SJSA1 (cell line): ENCODE results near the gene RPS6KA2. TPM values are rescaled to one million over a fixed set of nuclear protein-coding genes. Genes with fewer than 3 reads are reported as not detected.

Experiments
- DNase-seq, 2 experiments: peaks; one replicate each; pipeline ENCODE4 v3.0.0-alpha.2; 2015 to 2020; ENCODE audit warnings: low spot score in 2 of 2, low read depth in 1 of 2
- H3K27ac ChIP-seq: fragments of 250-450 bp; sonication (Bioruptor Pico); 2 replicates; pipeline ENCODE4 v1.5.1; 2020; ENCODE audit warnings: mild to moderate bottlenecking, moderate library complexity
- H3K27me3 ChIP-seq: fragments of 250-450 bp; sonication (Bioruptor Pico); replicated peaks from 2 replicates; pipeline ENCODE4 v1.5.1; 2020; ENCODE audit warnings: mild to moderate bottlenecking, moderate library complexity
- H3K36me3 ChIP-seq: fragments of 250-450 bp; sonication (Bioruptor Pico); 2 replicates; pipeline ENCODE4 v1.5.1; 2020; ENCODE audit warnings: mild to moderate bottlenecking
- H3K4me1 ChIP-seq: fragments of 250-450 bp; sonication (Bioruptor Pico); replicated peaks from 2 replicates; pipeline ENCODE4 v1.6.1; 2021; ENCODE audit warnings: mild to moderate bottlenecking
- H3K4me3 ChIP-seq: fragments of 250-450 bp; sonication (Bioruptor Pico); 2 replicates; pipeline ENCODE4 v1.5.1; 2020; ENCODE audit warnings: mild to moderate bottlenecking
- H3K9me3 ChIP-seq: fragments of 250-450 bp; sonication (Bioruptor Pico); replicated peaks from 2 replicates; pipeline ENCODE4 v1.5.1; 2020; ENCODE audit warnings: mild to moderate bottlenecking
- total RNA-seq: library from RNA; depleted of rRNA; stranded (reverse); fragments of >200 nt; shearing (Covaris generic); gene quantifications from 2 replicates; pipeline ENCODE4 v1.2.3, GENCODE V29; 2014

The RPS6KA2 gene
- total RNA-seq, 1 experiment from 2014 or later, result 16.2 TPM

DNA sequence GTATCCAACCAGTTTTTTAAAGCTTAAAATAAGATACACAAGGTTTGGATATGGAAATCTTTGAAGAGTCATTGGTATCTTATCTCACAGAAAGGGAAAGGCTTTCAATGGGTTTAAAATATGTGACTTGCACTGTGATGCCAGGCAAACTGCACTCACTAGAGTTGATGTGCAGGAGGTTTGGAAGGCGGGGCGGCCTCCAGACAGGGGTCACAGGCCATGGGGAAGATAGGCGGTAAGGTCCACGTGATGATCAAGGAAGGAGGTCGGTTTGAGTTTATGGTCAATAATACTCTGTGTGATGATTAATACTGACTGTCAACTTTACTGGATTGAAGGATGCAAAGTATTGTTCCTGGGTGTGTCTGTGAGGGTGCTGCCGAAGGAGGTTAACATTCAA, 31.1 kb downstream of the RPS6KA2 start:
- H3K27ac ChIP-seq, result peak overlapping the region; percentile 89
- H3K4me3 ChIP-seq, result no peak overlapping the region
- H3K27me3 ChIP-seq, result no peaks in the 10 kb centered on the region
- no peak for DNase-seq
- H3K4me1 ChIP-seq, result peaks cover 47% of the 10 kb centered on the region
- peaks cover 2% of the 10 kb centered on the region; the same call in 1 of the 2 replicates for H3K36me3 ChIP-seq
- H3K9me3 ChIP-seq, result no peaks in the 10 kb centered on the region

DNA sequence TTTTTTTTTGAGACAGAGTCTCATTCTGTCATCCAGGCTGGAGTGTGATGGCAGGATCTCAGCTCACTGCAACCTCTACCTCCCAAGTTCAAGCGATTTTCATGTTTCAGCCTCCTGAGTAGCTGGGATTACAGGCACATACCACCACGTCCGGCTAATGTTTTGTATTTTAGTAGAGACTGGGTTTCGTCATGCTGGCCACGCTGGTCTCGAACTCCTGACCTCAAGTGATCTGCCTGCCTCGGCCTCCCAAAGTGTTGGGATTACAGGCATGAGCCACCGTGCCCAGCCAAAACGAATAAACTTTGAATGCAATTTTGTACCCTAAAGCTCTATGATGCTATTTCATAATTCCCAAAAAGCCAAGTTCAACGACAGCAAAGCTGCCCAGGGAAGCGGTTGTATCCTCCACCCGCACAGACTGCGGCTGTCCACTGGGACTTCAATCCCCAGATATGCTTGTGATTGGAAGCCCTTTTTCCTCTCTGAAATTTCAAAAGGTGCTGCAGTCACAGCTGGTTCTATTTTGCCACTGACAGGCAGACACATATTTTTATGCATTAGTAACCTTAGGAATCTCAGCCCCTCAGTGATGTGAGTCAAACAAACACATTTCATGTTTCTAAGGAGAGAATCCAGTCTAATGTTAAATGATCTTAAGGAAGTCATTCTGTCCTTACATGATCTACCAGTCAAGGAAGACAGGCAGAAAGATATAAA, 31.8 kb downstream of the RPS6KA2 start:
- DNase-seq, result peak; percentile 65 to 82
- Histone ChIP-seq H3K36me3 (no peaks in the 10 kb centered on the region), H3K27me3 (no peaks in the 10 kb centered on the region), H3K4me3 (no peak overlapping the region), H3K4me1 (peaks cover 47% of the 10 kb centered on the region), H3K27ac (peak overlapping the region; percentile 89), H3K9me3 (no peaks in the 10 kb centered on the region)

DNA sequence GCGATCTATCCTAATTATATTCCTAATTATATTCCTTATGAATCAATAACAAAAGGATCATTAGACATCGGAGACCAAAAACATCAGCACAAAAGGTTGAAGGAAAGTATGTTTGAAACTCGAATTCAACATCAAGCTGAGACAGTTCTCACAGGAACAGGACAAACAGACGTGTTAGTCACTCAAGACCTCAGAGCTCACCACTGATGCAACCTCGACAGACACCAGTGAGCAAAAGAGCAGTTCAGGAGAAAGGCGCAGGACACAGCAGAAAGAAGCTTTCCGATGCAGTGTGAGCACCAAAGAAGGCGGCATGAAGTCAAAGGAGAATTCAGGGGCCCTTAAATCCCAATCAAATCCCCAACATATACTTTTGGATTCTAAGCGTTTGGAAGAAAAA, 34.2 kb downstream of the RPS6KA2 start:
- no peaks in the 10 kb centered on the region for H3K9me3 ChIP-seq
- no peak overlapping the region for H3K27ac ChIP-seq
- H3K4me3 ChIP-seq, result no peak overlapping the region
- H3K27me3 ChIP-seq, result no peaks in the 10 kb centered on the region
- no peaks in the 10 kb centered on the region for H3K36me3 ChIP-seq
- no peak for DNase-seq
- H3K4me1 ChIP-seq, result peaks cover 49% of the 10 kb centered on the region

DNA sequence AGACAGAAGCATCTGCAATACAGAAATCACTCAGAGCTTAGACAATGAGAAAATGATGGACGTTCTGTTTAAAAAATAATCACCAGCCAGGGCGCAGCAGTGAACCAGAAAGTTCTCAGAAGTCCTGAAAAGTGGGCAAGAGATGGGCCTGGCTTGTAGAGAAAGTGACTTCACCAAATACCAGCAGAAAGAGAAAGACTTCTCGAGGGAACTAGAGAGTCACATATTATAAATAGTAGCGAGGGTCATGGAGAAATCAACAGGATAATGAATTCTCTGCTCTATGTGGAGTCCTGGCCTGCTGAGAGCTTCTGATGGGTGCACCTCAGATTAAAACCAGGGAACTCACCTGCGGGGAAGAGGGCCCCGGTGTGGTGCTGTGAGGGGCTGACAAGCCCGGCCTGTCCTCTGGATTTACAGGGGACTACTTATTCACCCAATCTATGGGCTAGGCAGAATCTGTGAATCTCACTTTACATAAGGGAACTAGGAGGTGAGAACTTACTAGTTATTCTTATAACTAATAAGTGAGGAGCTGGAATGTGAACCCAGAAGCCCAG, 35.0 kb downstream of the RPS6KA2 start:
- Histone ChIP-seq H3K27ac (no peak overlapping the region), H3K9me3 (no peaks in the 10 kb centered on the region), H3K4me3 (no peak overlapping the region), H3K4me1 (peaks cover 42% of the 10 kb centered on the region), H3K27me3 (no peaks in the 10 kb centered on the region), H3K36me3 (no peaks in the 10 kb centered on the region)
- no peak for DNase-seq

DNA sequence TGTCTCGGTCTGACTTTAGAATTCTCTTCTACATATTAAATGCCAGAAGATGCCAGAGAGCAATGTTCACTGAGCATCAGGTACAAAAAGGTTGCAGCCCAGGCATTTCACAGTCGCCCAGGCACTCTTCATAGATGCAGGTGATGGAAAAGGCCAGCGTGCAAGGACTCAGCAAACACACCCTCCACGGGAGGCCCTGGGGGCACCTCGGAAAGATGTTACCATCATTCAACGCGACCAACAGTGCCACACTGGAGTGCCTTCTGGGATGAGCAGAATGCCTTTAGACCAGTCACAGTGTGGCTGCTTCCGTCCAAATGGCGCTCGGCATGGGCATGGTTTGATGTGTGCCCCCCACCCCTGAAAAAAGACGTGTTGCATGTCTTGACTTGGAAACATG, 36.0 kb downstream of the RPS6KA2 start:
- no peak for DNase-seq
- no peak overlapping the region for H3K4me3 ChIP-seq
- H3K4me1 ChIP-seq, result peaks cover 34% of the 10 kb centered on the region
- H3K9me3 ChIP-seq, result no peaks in the 10 kb centered on the region
- no peak overlapping the region for H3K27ac ChIP-seq
- no peaks in the 10 kb centered on the region for H3K27me3 ChIP-seq
- no peaks in the 10 kb centered on the region for H3K36me3 ChIP-seq

DNA sequence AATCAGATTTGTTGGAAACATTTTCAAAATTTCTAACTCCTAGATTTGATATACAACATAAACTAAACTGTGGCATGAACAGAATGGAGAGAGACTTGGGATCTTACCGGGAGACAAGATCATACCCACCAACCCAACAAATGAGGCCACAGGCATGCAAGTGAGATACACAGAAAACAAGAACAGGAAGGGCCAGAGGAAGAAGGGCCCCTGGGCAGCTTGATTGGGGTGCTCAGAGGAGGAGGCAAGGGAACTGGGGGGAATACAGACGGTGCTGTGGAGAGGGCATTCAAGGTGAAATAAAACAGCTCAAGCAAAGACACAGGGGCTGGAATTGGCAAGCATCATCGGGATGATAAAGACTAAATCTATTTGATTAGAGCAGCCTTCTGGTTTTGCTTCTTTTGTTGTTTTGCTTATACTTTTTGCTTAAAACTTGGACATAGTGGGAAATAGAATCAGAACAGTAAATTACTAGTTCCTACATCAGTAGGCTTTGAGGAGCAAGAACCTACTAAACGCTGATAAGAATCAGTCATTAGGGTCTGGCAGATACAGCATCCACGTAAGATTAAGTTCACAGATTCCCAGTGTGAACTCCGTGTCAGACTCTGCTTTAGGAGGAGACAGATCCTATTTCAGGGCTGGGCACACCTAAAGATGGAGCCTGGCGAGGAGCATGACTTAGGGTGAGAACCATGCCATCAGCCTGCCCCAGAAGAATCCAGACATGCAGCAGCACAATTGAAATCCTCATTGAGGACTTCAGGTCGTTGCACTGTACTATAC, 37.1 kb downstream of the RPS6KA2 start:
- Histone ChIP-seq H3K4me1 (peaks cover 24% of the 10 kb centered on the region), H3K27me3 (no peaks in the 10 kb centered on the region), H3K36me3 (no peaks in the 10 kb centered on the region), H3K9me3 (no peaks in the 10 kb centered on the region), H3K4me3 (no peak overlapping the region), H3K27ac (no peak overlapping the region)
- no peak for DNase-seq

DNA sequence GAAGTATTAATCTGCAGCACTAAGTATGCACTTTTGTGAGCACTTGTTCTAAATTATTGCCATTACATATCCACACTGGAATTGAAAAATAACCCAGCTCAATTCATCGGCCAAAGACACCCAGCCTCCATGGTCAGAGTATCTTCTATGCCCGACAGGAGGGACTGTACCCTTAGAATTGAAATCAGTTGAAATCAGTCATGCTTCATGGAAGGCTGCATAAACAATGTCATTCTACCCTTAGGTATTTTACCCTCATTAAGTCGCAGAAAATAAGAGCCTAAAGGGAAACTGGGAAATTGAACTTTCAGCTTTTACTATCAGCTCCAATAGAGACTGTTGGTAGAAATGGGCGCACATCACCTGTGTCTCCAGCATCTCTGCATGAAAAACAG, 37.7 kb downstream of the RPS6KA2 start:
- H3K27me3 ChIP-seq, result no peaks in the 10 kb centered on the region
- H3K36me3 ChIP-seq, result no peaks in the 10 kb centered on the region
- no peak overlapping the region for H3K27ac ChIP-seq
- H3K4me3 ChIP-seq, result no peak overlapping the region
- H3K4me1 ChIP-seq, result peaks cover 17% of the 10 kb centered on the region
- no peak for DNase-seq
- H3K9me3 ChIP-seq, result no peaks in the 10 kb centered on the region

DNA sequence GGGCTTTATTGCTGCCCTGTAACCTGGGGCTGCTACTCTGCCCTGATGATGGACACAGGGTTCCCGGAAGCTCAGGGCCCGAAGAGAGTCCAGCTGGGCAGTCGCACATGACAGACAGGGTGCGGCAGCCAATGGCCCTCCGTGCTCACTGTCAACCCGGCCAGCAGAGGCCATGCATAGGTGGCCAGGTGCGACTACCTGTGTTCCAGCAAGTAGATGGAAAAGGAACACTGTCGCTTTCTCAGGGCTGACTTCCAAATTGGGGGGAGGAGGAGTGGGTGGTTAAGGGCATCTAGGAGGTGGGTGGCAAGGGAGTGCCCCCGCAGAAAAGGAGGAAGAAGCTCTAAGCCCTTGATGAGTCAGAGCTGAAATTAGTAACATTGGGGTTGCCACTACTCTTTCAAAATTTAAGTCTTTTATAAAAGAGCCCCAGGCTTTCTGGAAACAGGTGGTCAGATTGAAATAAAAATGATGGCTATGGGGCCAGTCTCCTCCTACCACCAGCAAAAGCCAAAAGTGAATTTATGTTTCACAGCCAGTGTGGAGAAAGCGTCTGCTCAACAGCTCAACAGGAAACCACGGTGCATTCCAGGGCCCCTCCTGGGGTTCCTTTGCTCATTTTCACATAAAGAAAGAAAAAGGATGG, 38.2 kb downstream of the RPS6KA2 start:
- peaks cover 17% of the 10 kb centered on the region for H3K4me1 ChIP-seq
- DNase-seq, result no peak
- no peaks in the 10 kb centered on the region for H3K27me3 ChIP-seq
- no peaks in the 10 kb centered on the region for H3K36me3 ChIP-seq
- H3K4me3 ChIP-seq, result no peak overlapping the region
- H3K27ac ChIP-seq, result no peak overlapping the region
- H3K9me3 ChIP-seq, result no peaks in the 10 kb centered on the region

DNA sequence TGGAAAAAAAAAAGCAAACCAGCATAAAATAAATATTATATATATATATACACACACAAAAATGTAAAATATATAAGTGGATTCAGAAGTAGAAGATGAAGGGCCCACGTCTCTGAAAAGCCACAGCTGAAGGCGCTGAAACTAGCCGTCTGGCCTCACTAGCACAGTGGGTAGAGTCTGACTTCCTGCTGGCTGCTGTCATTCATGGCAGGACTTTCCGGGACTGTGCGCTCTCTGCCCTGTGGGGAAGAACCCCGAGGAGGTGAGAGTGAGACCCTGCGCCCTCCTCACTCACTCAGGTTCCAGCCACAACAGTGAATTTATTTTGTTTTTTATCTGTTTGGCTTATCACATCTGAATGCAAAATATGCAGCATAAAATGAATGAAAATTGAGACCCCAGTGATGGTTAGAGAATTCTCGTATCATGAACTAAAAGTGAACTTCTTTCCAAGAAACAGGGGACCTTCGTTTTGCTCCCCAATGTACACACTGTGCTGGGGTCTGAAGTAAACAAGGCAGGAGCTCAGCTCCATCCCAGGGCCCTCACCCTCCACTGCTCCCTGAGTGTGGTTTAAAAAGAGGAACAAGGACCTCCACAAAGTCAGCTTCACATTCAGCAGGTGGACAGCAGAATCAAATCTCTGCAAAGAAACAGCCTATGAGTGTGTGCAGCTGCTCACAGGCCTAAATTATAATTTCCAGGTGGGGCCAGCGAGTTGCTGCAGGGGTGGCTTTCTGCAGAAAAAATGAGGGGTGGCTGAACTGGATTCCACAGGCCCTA, 39.2 kb downstream of the RPS6KA2 start:
- no peak for DNase-seq
- no peak overlapping the region for H3K4me3 ChIP-seq
- no peaks in the 10 kb centered on the region for H3K27me3 ChIP-seq
- H3K4me1 ChIP-seq, result peaks cover 17% of the 10 kb centered on the region
- no peaks in the 10 kb centered on the region for H3K36me3 ChIP-seq
- H3K27ac ChIP-seq, result no peak overlapping the region
- no peaks in the 10 kb centered on the region for H3K9me3 ChIP-seq

DNA sequence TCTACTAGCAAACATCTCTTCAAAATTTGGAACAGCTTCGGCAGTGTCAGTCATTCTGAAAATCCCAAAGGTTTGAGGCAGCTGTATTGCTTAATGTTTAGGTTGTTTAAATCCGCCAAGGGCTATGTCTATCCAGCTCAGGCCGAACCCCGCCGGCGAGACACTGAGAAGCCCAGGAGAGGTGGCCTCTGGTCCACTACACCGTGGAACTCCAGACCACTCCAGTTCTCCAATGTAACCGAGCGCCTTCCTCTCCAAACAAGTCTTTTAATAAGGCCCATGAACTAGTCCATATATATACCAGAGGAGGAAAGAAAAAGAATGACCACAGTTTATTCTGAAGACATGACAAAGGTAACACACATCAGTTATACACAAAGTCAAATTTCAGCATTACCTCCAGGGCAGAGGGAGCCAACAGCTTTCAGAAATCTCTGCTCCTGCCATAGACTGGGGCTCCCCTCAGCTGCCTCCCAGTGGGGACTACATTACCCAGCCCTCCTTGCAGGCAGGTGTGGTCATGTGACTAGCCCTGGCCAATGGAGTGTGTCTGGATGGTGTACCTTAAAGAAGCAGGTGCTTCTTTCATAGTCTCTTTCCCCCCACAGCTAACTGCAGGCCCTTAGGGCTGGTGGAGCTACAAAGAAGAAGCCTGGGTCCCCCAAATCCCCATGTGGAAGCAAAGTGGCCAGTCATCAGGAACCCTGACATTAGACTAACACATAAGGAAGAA, 40.5 kb downstream of the RPS6KA2 start, which contains the start of gene RAMACL:
Gene RAMACL, minus strand, starts transcription at position 255 of the 733 bp plus-strand sequence. Its CDS starts 201 bp downstream, at position 54.
- no peaks in the 10 kb centered on the region for H3K9me3 ChIP-seq
- H3K27ac ChIP-seq, result no peak within 1 kb of the TSS
- DNase-seq, result no peak
- H3K27me3 ChIP-seq, result no peaks in the 10 kb centered on the region
- H3K4me3 ChIP-seq, result no peak within 1 kb of the TSS
- no peaks in the 10 kb centered on the region for H3K36me3 ChIP-seq
- peaks cover 17% of the 10 kb centered on the region for H3K4me1 ChIP-seq

DNA sequence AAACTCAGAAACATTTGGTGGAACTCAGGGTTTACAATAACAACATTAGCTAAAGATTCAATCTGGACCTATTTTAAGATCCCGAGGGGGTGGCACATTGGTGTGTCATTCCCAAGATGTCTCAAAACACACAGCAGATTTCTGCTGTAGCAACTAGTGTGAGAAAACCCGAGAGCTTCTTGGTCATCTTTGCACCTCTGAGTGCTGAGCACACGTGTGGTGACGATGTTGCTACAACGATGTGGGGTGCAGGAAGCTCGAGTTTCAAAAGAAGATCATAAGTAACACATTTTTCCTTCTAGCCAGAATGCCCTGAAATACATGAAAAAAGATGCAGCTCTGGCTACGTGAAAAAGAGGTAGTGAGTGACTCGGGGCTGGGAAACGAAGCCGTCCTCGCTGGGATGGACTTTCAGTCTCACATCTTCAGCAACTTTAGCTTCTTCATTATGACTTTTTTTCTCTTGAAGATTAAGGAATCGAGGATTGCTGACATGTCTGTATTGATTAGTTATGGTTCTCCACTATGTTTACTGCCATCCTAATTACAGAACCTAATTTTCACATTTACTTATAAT, 42.1 kb downstream of the RPS6KA2 start:
- Histone ChIP-seq H3K9me3 (no peaks in the 10 kb centered on the region), H3K4me1 (peaks cover 28% of the 10 kb centered on the region), H3K27ac (no peak overlapping the region), H3K36me3 (no peaks in the 10 kb centered on the region), H3K4me3 (no peak overlapping the region), H3K27me3 (no peaks in the 10 kb centered on the region)
- no peak for DNase-seq

DNA sequence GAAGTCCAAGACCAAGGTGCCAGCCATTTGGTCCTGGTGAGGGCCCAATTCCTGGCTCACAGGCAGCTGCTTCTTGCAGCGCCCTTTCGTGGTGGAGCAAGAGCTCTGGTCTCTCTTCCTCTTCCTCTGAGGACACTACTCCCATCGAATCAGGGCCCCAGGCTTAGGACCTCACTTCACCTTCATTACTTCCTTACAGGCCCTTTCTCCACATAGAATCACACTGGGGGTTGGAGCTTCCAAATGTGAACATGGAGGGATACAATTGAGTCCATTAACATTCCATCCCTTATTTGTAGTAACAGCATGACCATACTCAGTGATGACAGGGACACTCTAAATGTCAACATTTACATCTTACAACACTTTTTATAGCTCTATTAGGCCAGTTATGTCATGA, 42.9 kb downstream of the RPS6KA2 start:
- Histone ChIP-seq H3K4me3 (no peak overlapping the region), H3K27ac (no peak overlapping the region), H3K9me3 (no peaks in the 10 kb centered on the region), H3K27me3 (no peaks in the 10 kb centered on the region), H3K4me1 (peaks cover 20% of the 10 kb centered on the region), H3K36me3 (no peaks in the 10 kb centered on the region)
- no peak for DNase-seq
